Ectodermal cell (in vitro differentiated cells): ENCODE results near the gene BDH2.

Source experiments
- H3K27ac ChIP-seq: 2 replicates; pipeline ENCODE4 v1.7.0; 2013; ENCODE audit warnings: mild to moderate bottlenecking, low read depth, low read length; ENCODE audit not compliant: insufficient read depth, poor library complexity, severe bottlenecking
- H3K27me3 ChIP-seq: 2 replicates; pipeline ENCODE4 v1.7.0; 2013; ENCODE audit warnings: mild to moderate bottlenecking, low read length; ENCODE audit not compliant: insufficient read depth, control insufficient read depth, poor library complexity, severe bottlenecking
- H3K36me3 ChIP-seq: one replicate; pipeline ENCODE4 v1.7.0; 2013; ENCODE audit warnings: low read length; ENCODE audit not compliant: control insufficient read depth, insufficient read depth
- H3K4me1 ChIP-seq: one replicate; pipeline ENCODE4 v1.7.0; 2013; ENCODE audit warnings: low read length; ENCODE audit not compliant: control insufficient read depth, insufficient read depth
- H3K4me3 ChIP-seq: 2 replicates; pipeline ENCODE4 v1.7.0; 2013; ENCODE audit warnings: low read depth, low read length, control low read depth; ENCODE audit not compliant: insufficient read depth
- H3K9me3 ChIP-seq: 2 replicates; pipeline ENCODE4 v1.7.0; 2013; ENCODE audit warnings: mild to moderate bottlenecking, low read length, moderate library complexity; ENCODE audit not compliant: control insufficient read depth
- WGBS, 2 experiments: methylation state at CpG; one replicate each; pipeline ENCODE4 v1.1.7; 2013; ENCODE audit warnings: missing lambda C conversion rate in 2 of 2; 5-methylcytosine and 5-hydroxymethylcytosine counted together

BDH2 gene

GRCh38 chr4:103086551-103086950, 13.1 kb downstream of the BDH2 start:
- WGBS, 2 experiments = 89% methylated on average over 1 of the region's 1 CpG
- no peaks in the 10 kb centered on the region for H3K27me3 ChIP-seq
- H3K4me3 ChIP-seq = no peak overlapping the region
- no peaks in the 10 kb centered on the region for H3K4me1 ChIP-seq
- H3K27ac ChIP-seq = no peak overlapping the region
- peaks cover 30% of the 10 kb centered on the region for H3K36me3 ChIP-seq
- no peaks in the 10 kb centered on the region for H3K9me3 ChIP-seq

DNA sequence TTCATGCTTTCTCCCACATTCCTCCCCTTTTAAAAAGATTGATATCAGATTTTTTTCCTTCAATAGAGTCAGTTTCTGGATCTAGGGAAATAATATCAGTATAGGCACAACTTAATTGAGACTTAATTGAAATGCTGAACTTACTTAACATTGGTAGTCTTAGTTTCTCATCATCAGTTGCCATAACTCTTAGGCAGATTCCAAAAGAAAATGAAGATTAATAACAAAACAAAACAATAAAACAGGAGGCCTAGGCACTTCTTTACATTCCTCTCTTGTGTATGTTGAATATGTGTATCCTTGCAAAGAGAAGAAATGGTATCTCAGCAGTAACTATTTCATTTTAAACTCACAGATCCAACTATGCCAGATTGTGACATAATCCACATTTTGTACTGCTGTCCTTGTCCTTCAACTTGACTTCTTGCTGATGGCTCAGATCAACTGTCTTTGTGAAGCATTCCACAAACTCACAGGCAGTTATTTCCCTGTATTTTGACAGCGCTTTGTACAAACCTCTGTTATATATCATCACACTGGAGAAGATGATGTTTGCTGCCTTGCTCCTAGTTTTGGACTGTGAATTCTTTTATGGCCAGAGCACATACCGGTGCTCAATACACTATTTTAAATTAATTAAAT, 14.0 kb downstream of the BDH2 start:
- Histone ChIP-seq H3K4me3 (no peak overlapping the region), H3K9me3 (no peaks in the 10 kb centered on the region), H3K27ac (no peak overlapping the region), H3K4me1 (no peaks in the 10 kb centered on the region), H3K27me3 (no peaks in the 10 kb centered on the region), H3K36me3 (peaks cover 30% of the 10 kb centered on the region)
- WGBS, 2 experiments = 100% methylated on average over 1 to 2 of the region's 2 CpGs

- WGBS, 2 experiments = 71% methylated on average over 1 of the region's 1 CpG; no CpG with 5 or more reads in 1 of the 2 experiments
- H3K4me1 ChIP-seq = peaks cover 4% of the 10 kb centered on the region
- H3K27me3 ChIP-seq = peaks cover 28% of the 10 kb centered on the region
- no peak overlapping the region for H3K4me3 ChIP-seq
- H3K9me3 ChIP-seq = no peaks in the 10 kb centered on the region
- no peaks in the 10 kb centered on the region for H3K36me3 ChIP-seq
- no peak overlapping the region for H3K27ac ChIP-seq
Measured at GRCh38 chr4:103079621-103080020, 20.0 kb downstream of the BDH2 start.

DNA sequence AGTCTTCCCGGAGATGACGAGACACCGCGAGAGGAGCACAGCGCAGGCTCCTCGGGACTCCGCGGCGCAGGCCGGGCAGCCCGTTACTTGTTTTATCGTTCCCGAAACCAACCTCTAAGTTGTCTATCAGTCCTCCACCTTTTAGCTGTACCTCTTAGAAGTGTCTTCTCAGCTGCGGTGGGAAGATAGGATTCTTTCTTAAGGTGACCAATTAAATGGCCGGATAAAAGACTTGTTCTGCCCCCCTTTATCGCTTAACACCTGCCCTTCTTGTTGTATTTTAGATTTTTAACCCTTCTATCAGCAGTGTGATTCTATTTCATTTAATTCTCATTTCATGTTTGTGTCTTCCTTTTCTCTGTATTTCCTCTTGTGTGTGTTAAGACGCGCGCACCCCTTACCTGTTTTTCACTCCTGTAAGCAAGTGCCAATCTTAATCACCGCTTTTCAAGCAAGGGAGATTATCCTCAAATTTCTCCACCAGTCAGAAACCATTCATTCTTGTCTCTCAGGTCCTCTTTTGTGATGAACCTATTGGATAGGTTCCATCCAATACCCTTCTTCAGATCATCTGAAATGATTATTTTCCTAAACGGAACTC, 22.8 kb downstream of the BDH2 start, which contains the start of gene SLC9B2:
TSS of gene SLC9B2 (minus strand) at position 15 of the 601 bp plus-strand sequence. CDS start 9,211 bp downstream, outside the sequence.
- 26 to 28% methylated on average over 21 of the region's 21 CpGs for WGBS, 2 experiments
- peaks cover 28% of the 10 kb centered on the region for H3K27me3 ChIP-seq
- H3K4me3 ChIP-seq = peak within 1 kb of the TSS; percentile 82
- H3K36me3 ChIP-seq = no peaks in the 10 kb centered on the region
- H3K27ac ChIP-seq = no peak within 1 kb of the TSS
- no peaks in the 10 kb centered on the region for H3K9me3 ChIP-seq
- peaks cover 4% of the 10 kb centered on the region for H3K4me1 ChIP-seq

DNA sequence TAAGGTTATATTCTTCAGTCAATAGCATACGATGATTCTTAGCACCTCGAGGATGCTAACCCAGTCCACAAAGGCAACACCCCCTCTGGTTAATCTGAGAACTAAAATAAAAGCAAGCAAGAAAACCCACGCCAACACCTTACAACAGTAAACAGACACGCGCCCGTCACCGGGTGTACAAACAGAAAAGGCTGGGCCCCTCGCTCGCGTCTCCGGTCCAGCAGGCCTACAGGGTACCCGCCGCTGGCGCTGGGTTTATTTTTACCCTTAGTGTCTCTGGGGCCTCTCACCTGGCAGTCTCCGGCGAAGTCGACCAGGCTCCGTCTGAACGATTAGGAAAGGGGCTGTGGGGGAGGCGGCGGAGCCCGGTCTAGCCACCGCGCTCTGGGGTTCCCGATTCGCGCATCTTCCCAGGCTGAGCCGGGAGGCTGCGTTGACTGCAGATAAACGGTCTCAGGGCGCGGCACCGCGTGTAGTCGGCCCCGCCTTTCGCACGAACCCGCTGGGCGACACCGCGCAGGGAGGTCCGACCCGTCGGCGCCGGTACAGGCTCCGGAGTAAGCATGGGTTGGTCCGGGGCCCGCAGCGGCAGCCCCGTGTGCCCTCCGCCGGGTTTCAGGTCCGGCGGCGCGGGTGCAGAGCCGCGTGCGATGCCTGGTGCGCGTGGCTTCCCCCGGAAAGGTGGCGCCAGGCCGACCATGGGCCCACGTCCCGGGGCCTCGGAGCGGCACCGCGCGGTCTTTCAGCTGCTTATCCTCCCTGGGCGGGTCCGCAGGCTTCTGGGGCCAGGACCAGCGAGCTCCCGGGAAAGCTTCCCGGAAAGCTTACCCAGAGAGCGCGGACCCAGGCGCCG, 23.5 kb downstream of the BDH2 start:
- Histone ChIP-seq H3K27ac (no peak overlapping the region), H3K9me3 (no peaks in the 10 kb centered on the region), H3K36me3 (no peaks in the 10 kb centered on the region), H3K27me3 (peaks cover 28% of the 10 kb centered on the region), H3K4me3 (peak overlapping the region; percentile 82), H3K4me1 (peaks cover 4% of the 10 kb centered on the region)
- 1 to 2% methylated on average over 82 of the region's 82 CpGs for WGBS, 2 experiments

GRCh38 chr4:103075435-103075893, 24.2 kb downstream of the BDH2 start:
- no peak overlapping the region for H3K27ac ChIP-seq
- H3K4me1 ChIP-seq = peaks cover 4% of the 10 kb centered on the region
- no peaks in the 10 kb centered on the region for H3K36me3 ChIP-seq
- H3K27me3 ChIP-seq = peaks cover 28% of the 10 kb centered on the region
- peak overlapping the region; percentile 82 for H3K4me3 ChIP-seq
- no peaks in the 10 kb centered on the region for H3K9me3 ChIP-seq
- 46 to 57% methylated on average over 4 of the region's 4 CpGs for WGBS, 2 experiments

- Histone ChIP-seq H3K36me3 (no peaks in the 10 kb centered on the region), H3K4me1 (peaks cover 4% of the 10 kb centered on the region), H3K9me3 (no peaks in the 10 kb centered on the region), H3K4me3 (no peak overlapping the region), H3K27ac (no peak overlapping the region), H3K27me3 (peaks cover 28% of the 10 kb centered on the region)
- 93 to 95% methylated on average over 8 to 9 of the region's 9 CpGs for WGBS, 2 experiments
Measured at GRCh38 chr4:103074744-103075434, 24.7 kb downstream of the BDH2 start.

- Histone ChIP-seq H3K27me3 (peaks cover 28% of the 10 kb centered on the region), H3K36me3 (no peaks in the 10 kb centered on the region), H3K27ac (no peak overlapping the region), H3K4me1 (peaks cover 4% of the 10 kb centered on the region), H3K9me3 (no peaks in the 10 kb centered on the region), H3K4me3 (no peak overlapping the region)
- 84 to 95% methylated on average over 2 of the region's 2 CpGs for WGBS, 2 experiments
Measured at GRCh38 chr4:103073792-103074438, 25.7 kb downstream of the BDH2 start.

- no peaks in the 10 kb centered on the region for H3K36me3 ChIP-seq
- H3K27me3 ChIP-seq = no peaks in the 10 kb centered on the region
- H3K27ac ChIP-seq = no peak overlapping the region
- H3K9me3 ChIP-seq = no peaks in the 10 kb centered on the region
- 86 to 88% methylated on average over 1 to 2 of the region's 2 CpGs for WGBS, 2 experiments
- H3K4me3 ChIP-seq = no peak overlapping the region
- H3K4me1 ChIP-seq = no peaks in the 10 kb centered on the region
Measured at GRCh38 chr4:103067841-103068547, 31.6 kb downstream of the BDH2 start.
